K562 (cell line): Measurements from ENCODE around the gene PHF21A. TPM values are rescaled to one million over a fixed set of nuclear protein-coding genes. Genes with fewer than 3 reads are reported as not detected.

ENCODE experiments used
- ATAC-seq: fragments of 200-7000 bp; cut with Tn5 transposase; 3 replicates; pipeline ENCODE4 v1.9.1; 2020; ENCODE audit warnings: moderate library complexity
- BruUV-seq: library from RNA; stranded (reverse); fragments of 400-500 nt; replicated peaks from 2 replicates; lab custom pipeline; 2021; lab: Mats Ljungman, UMichigan
- CTCF ChIA-PET: fragments of 300-600 bp; formaldehyde crosslinking; extraction: SDS; loops from one replicate; lab custom pipeline; 2021; ENCODE audit warnings: low intra/inter-chr PET ratio; lab: Yijun Ruan, JAX
- POLR2A ChIA-PET: fragments of 300-600, 350-650 bp; sonication (Branson Sonifier 250); formaldehyde crosslinking; extraction: SDS; loops from one replicate; lab custom pipeline; 2021; ENCODE audit warnings: antibody characterized with exemption, inconsistent platforms; lab: Yijun Ruan, JAX
- DNase-seq, 4 experiments: peaks; one replicate each; pipeline versions ENCODE4 v3.0.0 to v3.0.0-alpha.2; 2011 to 2018; ENCODE audit warnings: low spot score in 3 of 4, mixed read lengths in 3 of 4; ENCODE audit errors: extremely low read depth in 1 of 4
- FAIRE-seq: peaks from 2 replicates; lab custom pipeline; 2011; peaks lifted over from hg19 to GRCh38; lab: Jason Lieb, UNC
- H2AFZ ChIP-seq: 2 replicates; pipeline ENCODE4 v1.6.0; 2011; ENCODE audit warnings: low read depth, low read length, control low read depth, inconsistent platforms
- H3K27ac ChIP-seq: fragments of 200-600 bp; 3 replicates; pipeline ENCODE4 v1.8.0; 2011; ENCODE audit warnings: low read depth, mild to moderate bottlenecking, control low read depth, inconsistent platforms, low read length, moderate library complexity, mixed read lengths; ENCODE audit errors: extremely low read depth
- H3K27me3 ChIP-seq, 2 experiments: fragments of 300-600 bp in 1 of 2; 2 replicates in 1 of 2; 3 replicates in 1 of 2; pipeline versions ENCODE4 v1.6.0 to v1.8.0; 2011; ENCODE audit warnings: inconsistent platforms in 2 of 2, low read length in 2 of 2, mild to moderate bottlenecking in 1 of 2, mixed read lengths in 1 of 2, moderate library complexity in 1 of 2; ENCODE audit not compliant: control insufficient read depth in 2 of 2, insufficient read depth in 2 of 2
- H3K36me3 ChIP-seq: fragments of 300-600 bp; 3 replicates; pipeline ENCODE4 v1.8.0; 2011; ENCODE audit warnings: mild to moderate bottlenecking, low read length, inconsistent platforms; ENCODE audit not compliant: control insufficient read depth, insufficient read depth
- H3K4me1 ChIP-seq, 2 experiments: fragments of 200-600 bp in 1 of 2; replicated peaks in 1 of 2; 2 replicates in 1 of 2; 3 replicates in 1 of 2; pipeline versions ENCODE4 v1.5.1 to v1.8.0; 2011; ENCODE audit warnings: inconsistent platforms in 2 of 2, low read length in 2 of 2, mild to moderate bottlenecking in 1 of 2, mixed read lengths in 1 of 2, moderate library complexity in 1 of 2; ENCODE audit not compliant: control insufficient read depth in 2 of 2, insufficient read depth in 2 of 2
- H3K4me2 ChIP-seq: 2 replicates; pipeline ENCODE4 v1.6.1; 2011; ENCODE audit warnings: low read length, control low read depth, inconsistent platforms, mixed read lengths; ENCODE audit not compliant: insufficient read depth
- H3K4me3 ChIP-seq: fragments of 200-600 bp; sonication (generic), shearing (Covaris generic); 2 replicates; pipeline ENCODE4 v1.5.1; 2016; ENCODE audit warnings: control low read depth, inconsistent platforms
- H3K79me2 ChIP-seq: fragments of 200-600 bp; 3 replicates; pipeline ENCODE4 v1.8.0; 2011; ENCODE audit warnings: low read length, inconsistent platforms; ENCODE audit not compliant: control insufficient read depth, insufficient read depth
- H3K9ac ChIP-seq, 2 experiments: 2 replicates each; pipeline versions ENCODE4 v1.6.0 to v1.6.1; 2011; ENCODE audit warnings: low read depth in 2 of 2, low read length in 2 of 2, control low read depth in 1 of 2, inconsistent platforms in 1 of 2, mild to moderate bottlenecking in 1 of 2, mixed read lengths in 1 of 2; ENCODE audit not compliant: insufficient read depth in 1 of 2
- H3K9me1 ChIP-seq: one replicate; pipeline ENCODE4 v1.6.0; 2011; ENCODE audit warnings: inconsistent platforms, mild to moderate bottlenecking, low read length, moderate library complexity; ENCODE audit not compliant: control insufficient read depth, insufficient read depth
- H3K9me3 ChIP-seq: replicated peaks from 2 replicates; pipeline ENCODE4 v1.5.1; 2011; ENCODE audit warnings: low read depth, low read length, inconsistent platforms; ENCODE audit not compliant: control insufficient read depth, insufficient read depth
- H4K20me1 ChIP-seq: replicated peaks from 2 replicates; pipeline ENCODE4 v1.6.1; 2011; ENCODE audit warnings: low read length, inconsistent platforms, mixed read lengths; ENCODE audit not compliant: control insufficient read depth, insufficient read depth
- SMARCA4 ChIP-seq: fragments of 450-650 bp; IDR thresholded peaks from 2 replicates; pipeline ENCODE4 v1.6.1; 2016
- ZBTB40 ChIP-seq, 2 experiments: fragments of 450-650 bp in 1 of 2; sonication (generic) in 1 of 2; formaldehyde crosslinking in 1 of 2; IDR thresholded peaks; 2 replicates each; pipeline versions ENCODE4 v1.7.1 to v1.9.0; 2016 to 2022; ENCODE audit warnings: inconsistent platforms in 1 of 2, mild to moderate bottlenecking in 1 of 2, missing genetic modification reagents in 1 of 2
- WGBS: fragments of 100-300 bp; shearing (Covaris generic); methylation state at CpG from one replicate; pipeline ENCODE4 v1.1.6; 2016; ENCODE audit warnings: low coverage, mixed read lengths; ENCODE audit not compliant: insufficient coverage; ENCODE audit errors: missing lambda C conversion rate; 5-methylcytosine and 5-hydroxymethylcytosine counted together
- in situ Hi-C: fragments of 300-500 bp; cut with MboI; formaldehyde crosslinking; loops from 4 replicates; pipeline ENCODE4 v1.15.0; 2018; ENCODE audit warnings: inconsistent platforms, mixed read lengths
- intact Hi-C: fragments of 100-400 bp; cut with micrococcal nuclease; formaldehyde crosslinking; loops from 2 replicates; pipeline ENCODE4 v1.14.2; 2022
- polyA plus RNA-seq, 8 experiments: library from polyadenylated mRNA; depleted of rRNA in 4 of 8; stranded (reverse) in 5 of 8; unstranded in 3 of 8; fragments of >200 nt; fragmentation: Nextera tagmentation in 2 of 8; fragmentation: Illumina TruSeq in 1 of 8; extraction: Ambion mirVana in 2 of 8; extraction: Trizol in 1 of 8; gene quantifications; 2 replicates each; pipeline versions ENCODE4 v1.2.1 to v1.2.3, GENCODE V29; 2011 to 2014; ENCODE audit warnings: inconsistent platforms in 1 of 8, missing spikeins in 1 of 8
- total RNA-seq, 7 experiments: library from RNA; depleted of rRNA in 6 of 7; stranded (reverse); fragments of >200 nt in 6 of 7; fragmentation: Illumina TruSeq in 2 of 7; extraction: Trizol in 2 of 7; gene quantifications; 2 replicates each; pipeline versions ENCODE4 v1.2.1 to v1.2.3, GENCODE V29; 2011 to 2021; ENCODE audit warnings: low replicate concordance in 1 of 7
- TF ChIP-seq, protein P1 (sequence below): sonication (generic); formaldehyde crosslinking; IDR thresholded peaks from 2 replicates; pipeline ENCODE4 v1.8.1; 2023; ENCODE audit warnings: mild to moderate bottlenecking, missing genetic modification reagents

PHF21A gene
- total and polyA plus RNA-seq, 9 of the 15 experiments (the other 6 are each of a cell fraction or from before 2014, with no cell fraction given): 1.5 to 32.4 (median 10.7) TPM

GRCh38 chr11:45933131-45933831 is 188.0 kb downstream of the PHF21A start:
- Histone ChIP-seq H3K4me3 (no peak overlapping the region), H3K9ac (0 out of 4 replicates have a peak overlapping the region, but pooled peaks of 1 of the 2 experiments have one; percentile 36), H3K9me1 (no peaks in the 10 kb centered on the region), H3K27ac (no peak overlapping the region), H4K20me1 (no peaks in the 10 kb centered on the region; the same call in 1 of the 2 replicates), H2AFZ (no peak overlapping the region), H3K36me3 (peaks cover 49% of the 10 kb centered on the region; the same call in 2 of the 3 replicates), H3K4me1 (peaks cover 5 to 33% of the 10 kb centered on the region in 2 experiments; a peak in 3 of 5 replicates), H3K79me2 (no peaks in the 10 kb centered on the region), H3K9me3 (no peaks in the 10 kb centered on the region), H3K4me2 (no peak overlapping the region), H3K27me3 (no peaks in the 10 kb centered on the region)
- in situ Hi-C loops (no loop called here), intact Hi-C loops (no loop called here)
- no peak for DNase-seq
- POLR2A ChIA-PET: interaction anchor here (0.6 kb wide), 1 partner anchor 16 kb away, joined by 3 read pairs; no protein-coding TSS in a partner anchor
- CTCF ChIA-PET: no interaction called here
- BruUV-seq: TSS peak; percentile 39
- FAIRE-seq: no peak
- no peak for ATAC-seq
- WGBS: 74% methylated on average over 14 of the region's 15 CpGs
- TF ChIP-seq ZBTB40 (IDR thresholded peaks at IDR 0.05) (no peak), ZBTB40 (CRISPR knock-in tag; IDR thresholded peaks at IDR 0.05) (no peak), SMARCA4 (no peak)
- TF ChIP-seq, protein P1, sequence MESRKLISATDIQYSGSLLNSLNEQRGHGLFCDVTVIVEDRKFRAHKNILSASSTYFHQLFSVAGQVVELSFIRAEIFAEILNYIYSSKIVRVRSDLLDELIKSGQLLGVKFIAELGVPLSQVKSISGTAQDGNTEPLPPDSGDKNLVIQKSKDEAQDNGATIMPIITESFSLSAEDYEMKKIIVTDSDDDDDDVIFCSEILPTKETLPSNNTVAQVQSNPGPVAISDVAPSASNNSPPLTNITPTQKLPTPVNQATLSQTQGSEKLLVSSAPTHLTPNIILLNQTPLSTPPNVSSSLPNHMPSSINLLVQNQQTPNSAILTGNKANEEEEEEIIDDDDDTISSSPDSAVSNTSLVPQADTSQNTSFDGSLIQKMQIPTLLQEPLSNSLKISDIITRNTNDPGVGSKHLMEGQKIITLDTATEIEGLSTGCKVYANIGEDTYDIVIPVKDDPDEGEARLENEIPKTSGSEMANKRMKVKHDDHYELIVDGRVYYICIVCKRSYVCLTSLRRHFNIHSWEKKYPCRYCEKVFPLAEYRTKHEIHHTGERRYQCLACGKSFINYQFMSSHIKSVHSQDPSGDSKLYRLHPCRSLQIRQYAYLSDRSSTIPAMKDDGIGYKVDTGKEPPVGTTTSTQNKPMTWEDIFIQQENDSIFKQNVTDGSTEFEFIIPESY (CRISPR knock-in tag): 0 out of 2 replicates have a peak, but pooled peaks have one; percentile 11
